Stimulated activated naive CD8-positive, alpha-beta T cell treated with anti-CD3 and anti-CD28 coated beads, Interleukin-15, Interleukin-2, amounts not matched to agents 100 ng/mL and 50 ng/mL, for 24 hours (primary cell): ENCODE measurements around the gene TEX51.

Source experiments
- H3K27ac Mint-ChIP-seq: one replicate; pipeline ENCODE4 v1.8.0; 2021; ENCODE audit warnings: mild to moderate bottlenecking, mixed read lengths
- H3K27me3 Mint-ChIP-seq: one replicate; pipeline ENCODE4 v1.8.0; 2021; ENCODE audit warnings: mixed read lengths
- H3K36me3 Mint-ChIP-seq: one replicate; pipeline ENCODE4 v1.8.0; 2021; ENCODE audit warnings: low read depth, mixed read lengths
- H3K4me1 Mint-ChIP-seq: one replicate; pipeline ENCODE4 v1.8.0; 2021; ENCODE audit warnings: low read depth, mixed read lengths
- H3K4me3 Mint-ChIP-seq: one replicate; pipeline ENCODE4 v1.8.0; 2021; ENCODE audit warnings: mild to moderate bottlenecking, mixed read lengths
- H3K9me3 Mint-ChIP-seq: one replicate; pipeline ENCODE4 v1.8.0; 2021; ENCODE audit warnings: mixed read lengths

The TEX51 gene

DNA sequence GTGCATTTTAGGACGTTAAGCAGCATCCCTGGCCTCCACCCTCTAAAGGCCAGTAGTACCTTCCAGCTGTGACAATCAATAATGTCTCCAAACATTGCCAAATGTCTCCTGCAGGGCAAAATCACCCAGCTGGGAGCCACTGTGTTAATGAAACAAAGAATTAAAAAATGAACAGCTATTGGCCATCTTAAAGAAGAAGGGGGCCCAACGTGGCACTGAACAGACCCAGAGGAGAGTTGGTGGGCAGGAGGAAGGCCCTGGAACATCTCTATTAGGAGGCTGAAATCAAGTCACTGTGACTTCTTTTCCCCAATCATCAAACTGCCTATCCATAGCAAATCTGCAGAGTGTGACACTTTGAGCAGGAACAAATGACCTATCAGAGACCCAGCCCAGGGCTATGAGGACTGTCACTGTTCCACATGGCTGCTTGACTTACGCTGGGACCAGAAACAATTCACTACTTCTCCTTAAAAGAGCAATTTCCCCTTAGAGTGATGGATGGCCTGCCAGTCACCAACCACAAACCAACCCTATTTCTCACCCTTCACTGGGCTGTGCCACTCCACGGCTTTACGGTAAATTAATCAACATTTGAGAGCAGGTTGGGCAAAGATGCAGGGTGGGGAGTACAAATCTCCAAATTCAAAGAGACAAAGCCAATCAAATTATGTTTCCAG is 35.2 kb upstream of the TEX51 start:
- peaks cover 11% of the 10 kb centered on the region for H3K27me3 Mint-ChIP-seq

GRCh38 chr2:126864861-126865260 is 33.8 kb upstream of the TEX51 start:
- Mint-ChIP-seq H3K27me3 (peaks cover 15% of the 10 kb centered on the region), H3K4me1 (no peaks in the 10 kb centered on the region), H3K4me3 (no peak overlapping the region), H3K27ac (no peak overlapping the region), H3K9me3 (no peaks in the 10 kb centered on the region), H3K36me3 (no peaks in the 10 kb centered on the region)

More for the DNA sequence above, 35.2 kb upstream of the TEX51 start:
- Mint-ChIP-seq H3K4me3 (no peak overlapping the region), H3K9me3 (no peaks in the 10 kb centered on the region), H3K4me1 (no peaks in the 10 kb centered on the region), H3K36me3 (no peaks in the 10 kb centered on the region), H3K27ac (no peak overlapping the region)

DNA sequence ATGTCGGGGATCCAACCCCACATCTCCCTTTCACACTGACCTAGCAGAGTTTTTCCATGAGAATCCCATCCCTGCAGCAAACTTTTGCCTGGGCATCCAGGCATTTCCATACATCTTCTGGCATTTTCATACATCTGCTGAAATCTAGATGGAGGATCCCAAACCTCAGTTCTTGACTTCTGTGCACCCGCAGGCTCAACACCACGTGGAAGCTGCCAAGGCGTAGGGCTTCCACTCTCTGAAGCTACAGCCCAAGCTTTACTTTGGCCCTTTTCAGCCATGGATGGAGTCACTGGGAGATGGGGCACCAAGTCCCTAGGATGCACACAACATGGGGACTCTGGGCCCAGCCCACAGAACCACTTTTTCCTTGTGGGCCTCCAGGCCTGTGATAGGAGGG is 32.2 kb upstream of the TEX51 start:
- Mint-ChIP-seq H3K4me3 (no peak overlapping the region), H3K9me3 (no peaks in the 10 kb centered on the region), H3K27me3 (peaks cover 15% of the 10 kb centered on the region), H3K27ac (no peak overlapping the region), H3K36me3 (no peaks in the 10 kb centered on the region), H3K4me1 (no peaks in the 10 kb centered on the region)

GRCh38 chr2:126874961-126875360 is 23.7 kb upstream of the TEX51 start:
- Mint-ChIP-seq H3K4me3 (no peak overlapping the region), H3K36me3 (no peaks in the 10 kb centered on the region), H3K27ac (no peak overlapping the region), H3K27me3 (no peaks in the 10 kb centered on the region), H3K9me3 (peaks cover 15% of the 10 kb centered on the region), H3K4me1 (no peaks in the 10 kb centered on the region)

DNA sequence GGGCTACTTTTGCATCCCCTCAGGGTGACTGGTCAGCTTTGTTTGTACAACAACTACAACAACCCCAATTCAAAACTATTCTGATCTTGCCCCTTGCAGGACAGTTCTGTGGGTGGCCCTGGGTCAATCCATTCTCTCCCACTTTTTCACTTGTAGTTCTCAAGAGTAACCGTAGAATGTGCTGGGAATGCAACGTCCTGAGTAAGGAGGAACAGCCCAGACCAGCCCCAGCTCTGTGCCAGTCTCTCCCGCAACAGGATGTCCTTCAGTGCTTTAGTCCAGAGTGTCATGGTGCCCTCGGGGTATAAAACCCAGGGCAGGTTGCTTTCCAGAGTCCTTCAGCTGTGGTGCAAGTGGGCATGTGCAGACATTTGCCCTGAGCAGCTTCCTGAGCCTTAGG is 22.1 kb upstream of the TEX51 start:
- Mint-ChIP-seq H3K27me3 (no peaks in the 10 kb centered on the region), H3K4me3 (no peak overlapping the region), H3K36me3 (no peaks in the 10 kb centered on the region), H3K4me1 (no peaks in the 10 kb centered on the region), H3K9me3 (peaks cover 15% of the 10 kb centered on the region), H3K27ac (no peak overlapping the region)

- Mint-ChIP-seq H3K4me3 (no peak overlapping the region), H3K27me3 (no peaks in the 10 kb centered on the region), H3K27ac (no peak overlapping the region), H3K4me1 (no peaks in the 10 kb centered on the region), H3K9me3 (peaks cover 15% of the 10 kb centered on the region), H3K36me3 (no peaks in the 10 kb centered on the region)
These were observed 21.6 kb upstream of the TEX51 start for GRCh38 chr2:126877041-126877440.

DNA sequence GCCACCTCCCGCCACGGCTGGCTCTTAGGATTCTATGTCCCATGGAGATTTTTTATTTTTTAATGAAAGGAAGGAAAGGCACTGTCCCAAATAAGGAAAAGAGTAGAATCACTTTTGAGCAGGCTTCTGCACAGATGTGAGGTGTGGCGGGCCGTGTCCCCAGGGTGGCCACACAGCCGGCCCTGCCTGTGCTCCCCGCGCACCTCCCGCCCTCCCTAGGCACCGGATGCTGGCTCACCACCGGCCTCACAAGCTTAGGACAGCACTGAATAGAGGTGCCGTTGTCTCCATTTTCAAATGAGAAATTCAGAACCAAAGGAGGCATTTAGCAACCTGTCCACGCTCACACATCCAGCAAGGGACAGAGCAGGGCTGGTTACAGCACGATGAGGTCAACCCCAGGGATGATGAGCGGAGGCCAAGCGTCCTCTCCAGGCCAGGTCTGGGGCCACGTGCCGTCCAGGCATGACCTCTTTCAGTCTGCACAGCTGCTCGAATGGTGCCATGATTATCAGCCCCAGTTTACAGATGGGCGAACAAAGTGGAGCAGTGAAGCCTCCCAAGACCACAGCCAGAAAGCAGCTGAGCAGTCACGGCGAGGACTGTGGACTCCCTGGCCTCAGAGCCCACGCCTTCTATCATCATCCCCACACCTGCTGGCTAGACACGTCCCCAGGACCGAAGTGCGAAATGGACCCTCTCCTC is 20.7 kb upstream of the TEX51 start:
- no peaks in the 10 kb centered on the region for H3K36me3 Mint-ChIP-seq
- peaks cover 15% of the 10 kb centered on the region for H3K9me3 Mint-ChIP-seq
- H3K4me3 Mint-ChIP-seq: no peak overlapping the region

DNA sequence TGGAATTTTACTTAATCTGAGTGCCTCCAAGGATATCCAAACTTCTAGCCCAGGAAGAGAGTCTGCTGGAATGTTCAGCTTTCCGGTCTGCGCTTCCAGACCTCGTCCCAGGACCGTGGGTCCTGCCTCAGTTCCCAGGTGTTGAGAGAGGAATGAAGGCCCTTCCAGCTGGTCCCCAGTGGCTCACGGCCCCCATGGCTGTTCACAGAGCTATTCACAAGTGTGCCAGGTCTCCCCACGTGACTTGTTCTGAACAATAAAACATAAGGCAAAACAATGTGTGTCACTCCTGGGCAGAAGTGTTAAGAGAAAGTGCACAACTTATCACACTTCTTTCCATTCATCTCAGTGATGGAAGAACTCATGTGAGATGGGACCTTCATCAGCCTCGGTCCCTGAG is 20.1 kb upstream of the TEX51 start:
- Mint-ChIP-seq H3K36me3 (no peaks in the 10 kb centered on the region), H3K27ac (no peak overlapping the region), H3K4me3 (no peak overlapping the region)

More for the DNA sequence above, 20.7 kb upstream of the TEX51 start:
- H3K4me1 Mint-ChIP-seq: no peaks in the 10 kb centered on the region
- H3K27ac Mint-ChIP-seq: no peak overlapping the region
- H3K27me3 Mint-ChIP-seq: no peaks in the 10 kb centered on the region

DNA sequence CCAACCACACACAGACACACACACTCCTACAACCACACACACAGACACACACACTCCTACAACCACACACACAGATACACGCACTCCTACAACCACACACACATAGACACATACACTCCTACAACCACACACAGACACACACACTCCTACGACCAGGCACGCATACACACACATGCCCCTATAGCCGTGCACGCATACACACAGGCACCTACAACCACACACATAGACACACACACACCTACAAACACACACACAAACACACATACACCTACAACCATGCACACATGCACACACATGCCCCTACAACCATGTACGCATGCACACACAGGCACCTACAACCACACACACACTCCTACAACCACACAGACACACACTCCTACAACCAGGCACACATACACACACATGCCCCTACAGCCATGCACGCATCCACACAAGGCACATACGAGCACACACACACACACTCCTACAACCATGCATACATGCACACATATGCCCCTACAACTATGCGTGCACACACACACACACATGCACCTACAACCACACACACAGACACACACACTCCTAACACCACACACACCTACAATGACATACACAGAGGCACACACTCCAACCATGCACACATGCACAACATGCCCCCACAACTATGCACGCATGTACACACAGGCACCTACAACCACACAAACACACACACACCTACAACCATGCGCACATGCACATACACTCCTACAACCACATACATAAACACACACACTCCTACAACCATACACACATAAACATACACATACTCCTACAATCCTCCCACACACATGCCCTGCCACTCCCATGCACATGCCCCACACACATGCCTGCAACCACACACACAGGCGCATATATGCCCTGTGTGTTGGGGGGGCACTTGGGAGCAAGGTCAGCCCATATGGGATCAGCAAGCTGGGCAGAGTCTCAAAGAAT is 19.1 kb upstream of the TEX51 start:
- Mint-ChIP-seq H3K4me3 (no peak overlapping the region), H3K27me3 (no peaks in the 10 kb centered on the region), H3K4me1 (no peaks in the 10 kb centered on the region), H3K9me3 (peaks cover 13% of the 10 kb centered on the region), H3K36me3 (no peaks in the 10 kb centered on the region), H3K27ac (no peak overlapping the region)

More for the DNA sequence above, 20.1 kb upstream of the TEX51 start:
- Mint-ChIP-seq H3K4me1 (no peaks in the 10 kb centered on the region), H3K9me3 (peaks cover 15% of the 10 kb centered on the region), H3K27me3 (no peaks in the 10 kb centered on the region)

DNA sequence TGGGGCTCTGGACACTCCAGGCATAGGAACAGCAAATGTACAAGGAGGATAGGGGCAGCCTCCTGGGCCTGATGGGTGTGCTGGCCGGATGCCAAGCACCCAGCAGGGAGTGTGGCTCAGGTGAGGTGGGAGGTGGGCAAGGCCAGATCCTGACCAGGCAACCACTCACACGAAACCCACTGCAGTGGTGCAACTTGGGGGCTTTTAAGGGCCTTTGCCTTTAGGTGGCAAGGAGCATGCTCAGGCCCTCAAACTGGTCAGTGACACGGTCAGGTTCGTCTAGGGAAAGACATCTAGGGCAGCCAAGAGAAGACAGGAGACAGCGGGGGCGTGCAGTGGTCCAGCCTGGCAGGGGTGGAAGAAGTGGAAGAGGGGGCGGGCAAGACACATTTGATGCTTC is 18.4 kb upstream of the TEX51 start:
- no peaks in the 10 kb centered on the region for H3K4me1 Mint-ChIP-seq
- peaks cover 6% of the 10 kb centered on the region for H3K9me3 Mint-ChIP-seq
- H3K27ac Mint-ChIP-seq: no peak overlapping the region
- no peak overlapping the region for H3K4me3 Mint-ChIP-seq
- H3K36me3 Mint-ChIP-seq: no peaks in the 10 kb centered on the region
- no peaks in the 10 kb centered on the region for H3K27me3 Mint-ChIP-seq

DNA sequence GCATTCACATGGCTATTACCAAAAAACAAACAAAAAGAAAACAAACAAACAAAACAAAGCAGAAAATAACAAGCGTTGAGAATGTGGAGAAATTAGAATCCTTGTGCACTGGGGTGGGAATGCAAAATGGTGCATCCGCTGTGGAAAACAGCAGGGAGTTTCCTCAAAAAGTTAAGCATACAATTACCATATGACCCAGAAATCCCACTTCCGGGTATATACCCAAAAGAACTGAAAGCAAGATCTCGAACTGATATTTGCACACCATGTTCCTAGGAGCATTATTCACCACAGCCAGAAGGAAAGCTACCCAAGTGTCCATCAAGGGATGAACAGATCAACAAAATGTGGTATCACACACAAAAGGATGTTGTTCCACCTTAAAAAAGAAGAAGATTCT is 17.9 kb upstream of the TEX51 start:
- Mint-ChIP-seq H3K27me3 (no peaks in the 10 kb centered on the region), H3K27ac (no peak overlapping the region), H3K4me3 (no peak overlapping the region), H3K4me1 (no peaks in the 10 kb centered on the region), H3K36me3 (no peaks in the 10 kb centered on the region), H3K9me3 (peaks cover under 1% of the 10 kb centered on the region)

DNA sequence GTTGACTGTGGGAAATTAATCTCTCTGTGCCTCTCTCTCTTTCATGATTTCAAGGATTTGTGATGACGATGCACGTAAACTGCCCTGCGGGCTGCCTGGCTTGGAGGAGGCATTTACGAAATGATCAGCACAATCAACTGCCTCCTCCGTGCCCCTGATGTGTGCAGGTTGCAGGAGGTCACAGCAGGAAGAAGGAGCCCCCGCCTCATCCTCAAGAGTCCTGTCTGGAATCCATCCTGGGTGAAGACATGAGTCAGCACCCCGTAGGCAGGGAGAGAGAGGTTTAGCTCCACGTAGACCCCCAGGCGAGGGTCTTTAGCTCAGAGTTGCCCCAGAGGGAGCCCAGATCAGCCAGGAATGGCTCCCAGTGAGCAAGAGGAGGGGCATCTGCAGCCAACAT is 17.1 kb upstream of the TEX51 start:
- Mint-ChIP-seq H3K27ac (no peak overlapping the region), H3K27me3 (no peaks in the 10 kb centered on the region), H3K4me3 (no peak overlapping the region), H3K4me1 (peaks cover 3% of the 10 kb centered on the region), H3K36me3 (no peaks in the 10 kb centered on the region), H3K9me3 (no peaks in the 10 kb centered on the region)

DNA sequence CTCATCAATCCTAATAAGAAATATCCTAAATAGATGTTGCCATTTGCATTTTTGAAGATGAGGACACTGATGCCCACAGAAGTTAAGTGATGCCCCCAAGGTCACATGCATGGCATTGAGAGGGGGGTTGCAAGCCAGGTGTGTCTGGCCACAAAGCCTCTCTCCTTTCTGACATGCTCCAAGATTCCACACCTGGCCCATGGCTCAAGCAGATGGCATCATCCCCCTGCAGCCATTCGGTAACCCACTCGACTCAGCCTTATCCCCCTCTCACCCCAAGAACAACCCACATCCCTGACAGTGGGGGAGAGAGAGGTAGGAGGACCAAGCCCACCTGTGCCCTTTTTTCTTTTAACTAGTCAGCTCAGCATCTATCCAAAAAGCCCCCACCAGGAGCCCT is 16.5 kb upstream of the TEX51 start:
- H3K4me3 Mint-ChIP-seq: no peak overlapping the region
- peaks cover 7% of the 10 kb centered on the region for H3K4me1 Mint-ChIP-seq
- no peaks in the 10 kb centered on the region for H3K9me3 Mint-ChIP-seq
- peaks cover 3% of the 10 kb centered on the region for H3K27me3 Mint-ChIP-seq
- H3K27ac Mint-ChIP-seq: no peak overlapping the region
- H3K36me3 Mint-ChIP-seq: no peaks in the 10 kb centered on the region

DNA sequence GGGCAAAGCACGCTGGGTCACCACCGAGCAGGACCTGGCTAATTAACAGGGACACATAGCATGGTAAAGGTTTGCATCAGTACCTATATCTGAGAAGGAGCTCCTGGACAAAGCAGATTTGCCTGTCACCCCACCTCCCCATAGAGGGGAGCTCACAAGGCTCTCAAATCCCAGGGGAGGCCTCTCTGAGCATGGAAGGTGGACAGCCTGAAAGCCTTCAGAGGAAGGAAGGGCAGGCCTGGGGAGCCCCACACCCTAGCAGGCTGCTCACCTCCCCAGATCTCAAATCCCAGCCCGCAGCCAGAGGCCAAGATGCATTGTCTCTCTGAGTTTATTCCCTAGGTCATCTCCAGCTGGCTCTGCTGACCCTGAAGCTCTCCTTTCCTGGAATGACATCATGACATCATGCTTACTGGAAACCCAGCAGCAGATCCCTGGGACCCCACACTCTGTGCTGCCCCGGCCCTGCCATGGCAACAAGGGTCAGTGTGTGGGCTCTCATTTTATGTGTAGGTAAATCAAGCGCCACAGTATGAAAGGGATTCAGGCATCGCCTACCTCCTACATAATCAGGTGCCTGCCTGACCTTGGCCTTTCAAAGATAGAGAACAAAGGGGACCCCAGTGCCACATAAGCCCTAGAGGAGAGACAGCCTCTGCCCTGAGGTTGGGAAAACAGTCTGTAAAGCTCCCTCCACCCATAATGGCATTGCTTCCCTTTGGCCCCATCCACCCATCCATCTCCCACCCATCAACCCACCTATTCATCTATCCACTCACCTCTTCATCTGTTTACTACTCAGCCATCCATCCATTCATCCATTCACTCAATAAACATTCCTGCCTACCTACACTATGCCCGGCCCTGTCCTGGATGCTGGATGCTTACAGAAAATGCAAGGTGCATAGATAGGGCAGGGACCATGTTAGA is 15.7 kb upstream of the TEX51 start:
- Mint-ChIP-seq H3K36me3 (no peaks in the 10 kb centered on the region), H3K27me3 (peaks cover 5% of the 10 kb centered on the region), H3K4me1 (peaks cover 7% of the 10 kb centered on the region), H3K27ac (no peak overlapping the region), H3K4me3 (no peak overlapping the region), H3K9me3 (no peaks in the 10 kb centered on the region)
